Measurements from ENCODE around the gene HOXA6. TPM values are rescaled to one million over a fixed set of nuclear protein-coding genes. Genes with fewer than 3 reads are reported as not detected.

HOXA6 gene
- total RNA-seq, 1 donor = 11.2 TPM

GRCh38 chr7:27106901-27107240 lies 40.7 kb downstream of the HOXA6 start:
- DNase-seq (ENCODE audit: low read depth) = no peak
- H3K4me3 ChIP-seq (ENCODE audit: low read depth, low read length) = no peak overlapping the region
- no peak for TF ChIP-seq CTCF (IDR thresholded peaks at IDR 0.05; ENCODE audit: insufficient read depth, low read depth, low read length)

GRCh38 chr7:27106181-27106900 lies 41.2 kb downstream of the HOXA6 start:
- H3K4me3 ChIP-seq (ENCODE audit: low read depth, low read length) = no peak overlapping the region
- DNase-seq (ENCODE audit: low read depth) = no peak

GRCh38 chr7:27105301-27106031 lies 42.1 kb downstream of the HOXA6 start:
- no peak for DNase-seq (ENCODE audit: low read depth)
- no peak overlapping the region for H3K4me3 ChIP-seq (ENCODE audit: low read depth, low read length)
- TF ChIP-seq CTCF (IDR thresholded peaks at IDR 0.05; ENCODE audit: insufficient read depth, low read depth, low read length) = no peak

More at GRCh38 chr7:27106181-27106900, 41.2 kb downstream of the HOXA6 start:
- no peak for TF ChIP-seq CTCF (IDR thresholded peaks at IDR 0.05; ENCODE audit: insufficient read depth, low read depth, low read length)

GRCh38 chr7:27104341-27105058 lies 43.1 kb downstream of the HOXA6 start:
- DNase-seq (ENCODE audit: low read depth) = no peak
- TF ChIP-seq CTCF (IDR thresholded peaks at IDR 0.05; ENCODE audit: insufficient read depth, low read depth, low read length) = no peak
- H3K4me3 ChIP-seq (ENCODE audit: low read depth, low read length) = no peak overlapping the region

- no peak overlapping the region for H3K4me3 ChIP-seq (ENCODE audit: low read depth, low read length)
- no peak for DNase-seq (ENCODE audit: low read depth)
Measured at GRCh38 chr7:27103489-27104226, 43.9 kb downstream of the HOXA6 start.

More at GRCh38 chr7:27103489-27104226, 43.9 kb downstream of the HOXA6 start:
- no peak for TF ChIP-seq CTCF (IDR thresholded peaks at IDR 0.05; ENCODE audit: insufficient read depth, low read depth, low read length)
